SK-N-SH (cell line): Measurements from ENCODE around the gene ECHDC1. TPM values are rescaled to one million over a fixed set of nuclear protein-coding genes. Genes with fewer than 3 reads are reported as not detected.
A peak's percentile ranks its signal among the peaks of the same experiment; 100 is the strongest.

Source experiments
- FOXJ3 ChIP-seq: sonication (generic); formaldehyde crosslinking; IDR thresholded peaks from 2 replicates; pipeline ENCODE4 v1.5.1; 2020; ENCODE audit warnings: mild to moderate bottlenecking, missing genetic modification reagents
- FOXM1 ChIP-seq: IDR thresholded peaks from 2 replicates; pipeline ENCODE4 v1.4.0; 2012; ENCODE audit warnings: low read depth, mild to moderate bottlenecking
- MXI1 ChIP-seq: IDR thresholded peaks from 2 replicates; pipeline ENCODE4 v1.6.1; 2012; ENCODE audit warnings: mild to moderate bottlenecking, low read depth, low read length, improper control_type of control experiment
- NFIC ChIP-seq: IDR thresholded peaks from 2 replicates; pipeline ENCODE4 v1.4.0; 2012; ENCODE audit warnings: borderline replicate concordance
- RCOR1 ChIP-seq: fragments of 150-350 bp; IDR thresholded peaks from 2 replicates; pipeline ENCODE4 v1.6.1; 2017; ENCODE audit warnings: antibody characterized with exemption, low read length
- RFX5 ChIP-seq: IDR thresholded peaks from 2 replicates; pipeline ENCODE4 v1.6.1; 2012; ENCODE audit warnings: mild to moderate bottlenecking, improper control_type of control experiment, low read length
- RXRA ChIP-seq: IDR thresholded peaks from 2 replicates; pipeline ENCODE4 v1.4.0; 2012; ENCODE audit warnings: low read depth, mild to moderate bottlenecking, borderline replicate concordance
- SIN3A ChIP-seq: IDR thresholded peaks from 2 replicates; pipeline ENCODE4 v1.6.1; 2012; ENCODE audit warnings: low read depth, mild to moderate bottlenecking, low read length, moderate library complexity, borderline replicate concordance
- SMC3 ChIP-seq: IDR thresholded peaks from 2 replicates; pipeline ENCODE4 v1.6.1; 2012; ENCODE audit warnings: low read depth, low read length, improper control_type of control experiment
- TEAD4 ChIP-seq: IDR thresholded peaks from 2 replicates; pipeline ENCODE4 v1.4.0; 2012; ENCODE audit warnings: mild to moderate bottlenecking, borderline replicate concordance; ENCODE audit not compliant: insufficient read depth
- polyA plus RNA-seq, 3 experiments: library from polyadenylated mRNA; depleted of rRNA; stranded (reverse); fragments of >200 nt; gene quantifications; 2 replicates each; pipeline ENCODE4 v1.2.3, GENCODE V29; 2012
- TF ChIP-seq, protein P1 (sequence below): IDR thresholded peaks from 2 replicates; pipeline ENCODE4 v1.6.1; 2012; ENCODE audit warnings: mild to moderate bottlenecking, low read depth, low read length, moderate library complexity
- TF ChIP-seq, protein P2 (sequence below): fragments of 150-350 bp; IDR thresholded peaks from 2 replicates; pipeline ENCODE4 v1.6.1; 2016; ENCODE audit warnings: mild to moderate bottlenecking, low read depth, low read length
- TF ChIP-seq, protein P3 (sequence below): IDR thresholded peaks from 2 replicates; pipeline ENCODE4 v1.4.0; 2012; ENCODE audit warnings: low read depth, borderline replicate concordance

ECHDC1 gene
- polyA plus RNA-seq, 1 of the 3 experiments (the other 2 are of a cell fraction), result 23.3 TPM

DNA sequence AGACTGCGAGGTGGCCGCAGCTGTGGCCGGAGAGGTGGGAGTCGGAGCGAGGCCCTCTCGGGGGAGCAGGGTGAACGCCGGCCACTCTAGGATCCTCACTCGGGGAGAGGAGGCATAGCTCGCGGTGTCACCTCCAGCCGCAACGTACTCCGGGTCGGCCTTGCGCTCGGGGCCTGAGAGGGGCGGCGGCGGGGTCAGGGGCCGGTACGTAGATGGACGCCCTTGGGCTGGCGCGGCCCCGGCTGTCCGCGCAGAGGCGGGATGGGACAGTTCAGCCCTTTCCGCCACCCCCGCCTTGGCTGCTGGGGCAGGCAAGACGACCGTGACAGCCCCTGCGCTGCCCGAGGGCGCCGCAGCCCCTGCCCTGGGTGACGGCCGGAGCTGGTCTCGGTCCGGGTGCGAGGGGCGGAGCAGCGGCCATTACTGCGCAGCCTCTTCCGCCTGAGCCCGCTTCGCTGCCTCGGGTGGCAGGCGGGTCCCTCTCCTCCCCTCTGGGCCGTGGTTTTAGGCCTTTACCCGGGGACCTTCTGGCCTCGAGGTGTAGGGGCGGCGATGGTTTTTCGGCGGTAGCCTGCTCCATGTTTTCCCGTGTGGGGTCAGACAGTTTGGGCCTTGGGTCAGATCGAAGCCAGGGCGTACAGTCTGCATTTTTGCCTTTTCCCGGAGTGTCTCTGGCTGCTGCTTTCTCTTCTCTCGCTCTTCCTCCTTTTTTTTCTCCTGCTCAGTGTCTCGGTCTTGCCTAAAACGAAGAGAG is 76.3 kb downstream of the ECHDC1 start (continued):
- TF ChIP-seq SIN3A (peak; percentile 54; the same call in 1 of the 2 replicates), RFX5 (no peak), FOXJ3 (CRISPR knock-in tag) (no peak), SMC3 (no peak), MXI1 (0 out of 2 replicates have a peak, but pooled peaks have one; percentile 19), NFIC (no peak), FOXM1 (no peak), TEAD4 (no peak), RXRA (no peak), RCOR1 (no peak)
- TF ChIP-seq, protein P1, sequence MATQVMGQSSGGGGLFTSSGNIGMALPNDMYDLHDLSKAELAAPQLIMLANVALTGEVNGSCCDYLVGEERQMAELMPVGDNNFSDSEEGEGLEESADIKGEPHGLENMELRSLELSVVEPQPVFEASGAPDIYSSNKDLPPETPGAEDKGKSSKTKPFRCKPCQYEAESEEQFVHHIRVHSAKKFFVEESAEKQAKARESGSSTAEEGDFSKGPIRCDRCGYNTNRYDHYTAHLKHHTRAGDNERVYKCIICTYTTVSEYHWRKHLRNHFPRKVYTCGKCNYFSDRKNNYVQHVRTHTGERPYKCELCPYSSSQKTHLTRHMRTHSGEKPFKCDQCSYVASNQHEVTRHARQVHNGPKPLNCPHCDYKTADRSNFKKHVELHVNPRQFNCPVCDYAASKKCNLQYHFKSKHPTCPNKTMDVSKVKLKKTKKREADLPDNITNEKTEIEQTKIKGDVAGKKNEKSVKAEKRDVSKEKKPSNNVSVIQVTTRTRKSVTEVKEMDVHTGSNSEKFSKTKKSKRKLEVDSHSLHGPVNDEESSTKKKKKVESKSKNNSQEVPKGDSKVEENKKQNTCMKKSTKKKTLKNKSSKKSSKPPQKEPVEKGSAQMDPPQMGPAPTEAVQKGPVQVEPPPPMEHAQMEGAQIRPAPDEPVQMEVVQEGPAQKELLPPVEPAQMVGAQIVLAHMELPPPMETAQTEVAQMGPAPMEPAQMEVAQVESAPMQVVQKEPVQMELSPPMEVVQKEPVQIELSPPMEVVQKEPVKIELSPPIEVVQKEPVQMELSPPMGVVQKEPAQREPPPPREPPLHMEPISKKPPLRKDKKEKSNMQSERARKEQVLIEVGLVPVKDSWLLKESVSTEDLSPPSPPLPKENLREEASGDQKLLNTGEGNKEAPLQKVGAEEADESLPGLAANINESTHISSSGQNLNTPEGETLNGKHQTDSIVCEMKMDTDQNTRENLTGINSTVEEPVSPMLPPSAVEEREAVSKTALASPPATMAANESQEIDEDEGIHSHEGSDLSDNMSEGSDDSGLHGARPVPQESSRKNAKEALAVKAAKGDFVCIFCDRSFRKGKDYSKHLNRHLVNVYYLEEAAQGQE, result 0 out of 2 replicates have a peak, but pooled peaks have one; percentile 4
- TF ChIP-seq, protein P2, sequence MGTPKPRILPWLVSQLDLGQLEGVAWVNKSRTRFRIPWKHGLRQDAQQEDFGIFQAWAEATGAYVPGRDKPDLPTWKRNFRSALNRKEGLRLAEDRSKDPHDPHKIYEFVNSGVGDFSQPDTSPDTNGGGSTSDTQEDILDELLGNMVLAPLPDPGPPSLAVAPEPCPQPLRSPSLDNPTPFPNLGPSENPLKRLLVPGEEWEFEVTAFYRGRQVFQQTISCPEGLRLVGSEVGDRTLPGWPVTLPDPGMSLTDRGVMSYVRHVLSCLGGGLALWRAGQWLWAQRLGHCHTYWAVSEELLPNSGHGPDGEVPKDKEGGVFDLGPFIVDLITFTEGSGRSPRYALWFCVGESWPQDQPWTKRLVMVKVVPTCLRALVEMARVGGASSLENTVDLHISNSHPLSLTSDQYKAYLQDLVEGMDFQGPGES, result no peak
- TF ChIP-seq, protein P3, sequence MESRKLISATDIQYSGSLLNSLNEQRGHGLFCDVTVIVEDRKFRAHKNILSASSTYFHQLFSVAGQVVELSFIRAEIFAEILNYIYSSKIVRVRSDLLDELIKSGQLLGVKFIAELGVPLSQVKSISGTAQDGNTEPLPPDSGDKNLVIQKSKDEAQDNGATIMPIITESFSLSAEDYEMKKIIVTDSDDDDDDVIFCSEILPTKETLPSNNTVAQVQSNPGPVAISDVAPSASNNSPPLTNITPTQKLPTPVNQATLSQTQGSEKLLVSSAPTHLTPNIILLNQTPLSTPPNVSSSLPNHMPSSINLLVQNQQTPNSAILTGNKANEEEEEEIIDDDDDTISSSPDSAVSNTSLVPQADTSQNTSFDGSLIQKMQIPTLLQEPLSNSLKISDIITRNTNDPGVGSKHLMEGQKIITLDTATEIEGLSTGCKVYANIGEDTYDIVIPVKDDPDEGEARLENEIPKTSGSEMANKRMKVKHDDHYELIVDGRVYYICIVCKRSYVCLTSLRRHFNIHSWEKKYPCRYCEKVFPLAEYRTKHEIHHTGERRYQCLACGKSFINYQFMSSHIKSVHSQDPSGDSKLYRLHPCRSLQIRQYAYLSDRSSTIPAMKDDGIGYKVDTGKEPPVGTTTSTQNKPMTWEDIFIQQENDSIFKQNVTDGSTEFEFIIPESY, result no peak
